ENCODE measurements around the gene ZNF276.
A peak's percentile ranks its signal among the peaks of the same experiment; 100 is the strongest.

Gene ZNF276

GRCh38 chr16:89685916-89686315 is 35.4 kb upstream of the ZNF276 start:
- Histone ChIP-seq H3K4me2 (no peak overlapping the region), H4K20me1 (ENCODE audit: insufficient read depth) (no peaks in the 10 kb centered on the region), H3K4me1 (ENCODE audit: low read depth, poor library complexity, severe bottlenecking) (peaks cover 21% of the 10 kb centered on the region), H3K79me2 (ENCODE audit: insufficient read depth, low read depth) (peaks cover 21% of the 10 kb centered on the region), H3K4me3 (IDR thresholded peaks at IDR 0.05; ENCODE audit: insufficient read depth, low read depth, low read length) (no peak overlapping the region), H3K27me3 (ENCODE audit: insufficient read depth, low read depth) (no peaks in the 10 kb centered on the region), H3K27ac (no peak overlapping the region), H3K9ac (no peak overlapping the region), H2AFZ (ENCODE audit: low read depth) (no peak overlapping the region), H3K36me3 (ENCODE audit: insufficient read depth) (no peaks in the 10 kb centered on the region; the same call in 1 of the 2 replicates)
- TF ChIP-seq CTCF (conservative IDR thresholded peaks at IDR 0.05; ENCODE audit: low read depth, low read length) = no peak

GRCh38 chr16:89686520-89687091 is 34.7 kb upstream of the ZNF276 start, which contains the start of gene CDK10:
Gene CDK10, plus strand, starts transcription at chr16:89686689. Its CDS starts 22 bp downstream, at chr16:89686711.
- H3K9ac ChIP-seq = peak within 1 kb of the TSS; percentile 83
- H4K20me1 ChIP-seq (ENCODE audit: insufficient read depth) = no peaks in the 10 kb centered on the region
- H3K79me2 ChIP-seq (ENCODE audit: insufficient read depth, low read depth) = peaks cover 21% of the 10 kb centered on the region
- peak within 1 kb of the TSS; percentile 100 for H3K4me2 ChIP-seq
- H3K4me1 ChIP-seq (ENCODE audit: low read depth, poor library complexity, severe bottlenecking) = peaks cover 21% of the 10 kb centered on the region
- TF ChIP-seq CTCF (conservative IDR thresholded peaks at IDR 0.05; ENCODE audit: low read depth, low read length) = no peak
- peak within 1 kb of the TSS; percentile 87 for H2AFZ ChIP-seq (ENCODE audit: low read depth)
- H3K4me3 ChIP-seq (IDR thresholded peaks at IDR 0.05; ENCODE audit: insufficient read depth, low read depth, low read length) = no peak within 1 kb of the TSS
- H3K36me3 ChIP-seq (ENCODE audit: insufficient read depth) = no peaks in the 10 kb centered on the region; the same call in 1 of the 2 replicates
- H3K27ac ChIP-seq = peak within 1 kb of the TSS; percentile 86
- H3K27me3 ChIP-seq (ENCODE audit: insufficient read depth, low read depth) = no peaks in the 10 kb centered on the region

GRCh38 chr16:89687092-89687940 is 34.0 kb upstream of the ZNF276 start:
- Histone ChIP-seq H3K79me2 (ENCODE audit: insufficient read depth, low read depth) (peaks cover 21% of the 10 kb centered on the region), H3K4me1 (ENCODE audit: low read depth, poor library complexity, severe bottlenecking) (peaks cover 21% of the 10 kb centered on the region), H4K20me1 (ENCODE audit: insufficient read depth) (no peaks in the 10 kb centered on the region), H3K4me3 (IDR thresholded peaks at IDR 0.05; ENCODE audit: insufficient read depth, low read depth, low read length) (no peak overlapping the region), H3K9ac (peak overlapping the region; percentile 83), H3K27ac (peak overlapping the region; percentile 86), H2AFZ (ENCODE audit: low read depth) (peak overlapping the region; percentile 87), H3K27me3 (ENCODE audit: insufficient read depth, low read depth) (no peaks in the 10 kb centered on the region), H3K4me2 (peak overlapping the region; percentile 100), H3K36me3 (ENCODE audit: insufficient read depth) (no peaks in the 10 kb centered on the region; the same call in 1 of the 2 replicates)
- TF ChIP-seq CTCF (conservative IDR thresholded peaks at IDR 0.05; ENCODE audit: low read depth, low read length) = no peak

GRCh38 chr16:89688395-89688794 is 32.9 kb upstream of the ZNF276 start:
- H3K9ac ChIP-seq = no peak overlapping the region; the same call in 1 of the 2 replicates
- TF ChIP-seq CTCF (conservative IDR thresholded peaks at IDR 0.05; ENCODE audit: low read depth, low read length) = no peak
- no peaks in the 10 kb centered on the region for H3K27me3 ChIP-seq (ENCODE audit: insufficient read depth, low read depth)
- H3K4me2 ChIP-seq = peak overlapping the region; percentile 100
- H3K79me2 ChIP-seq (ENCODE audit: insufficient read depth, low read depth) = peaks cover 21% of the 10 kb centered on the region
- H4K20me1 ChIP-seq (ENCODE audit: insufficient read depth) = no peaks in the 10 kb centered on the region
- H2AFZ ChIP-seq (ENCODE audit: low read depth) = no peak overlapping the region
- peaks cover 21% of the 10 kb centered on the region for H3K4me1 ChIP-seq (ENCODE audit: low read depth, poor library complexity, severe bottlenecking)
- H3K4me3 ChIP-seq (IDR thresholded peaks at IDR 0.05; ENCODE audit: insufficient read depth, low read depth, low read length) = no peak overlapping the region
- H3K27ac ChIP-seq = peak overlapping the region; percentile 86; the same call in 1 of the 2 replicates
- H3K36me3 ChIP-seq (ENCODE audit: insufficient read depth) = no peaks in the 10 kb centered on the region; the same call in 1 of the 2 replicates
